H9 (cell line): ENCODE measurements around the gene GJB5. TPM values are rescaled to one million over a fixed set of nuclear protein-coding genes. Genes with fewer than 3 reads are reported as not detected.

ENCODE experiments used
- DNase-seq: peaks from one replicate; pipeline ENCODE4 v3.0.0-alpha.2; 2017
- H2AFZ ChIP-seq: one replicate; pipeline ENCODE4 v1.6.1; 2013; ENCODE audit warnings: mild to moderate bottlenecking, low read length, control low read depth, moderate library complexity
- H2AK5ac ChIP-seq: 2 replicates; pipeline ENCODE4 v1.6.1; 2013; ENCODE audit warnings: low read length, control low read depth, mixed read lengths; ENCODE audit not compliant: insufficient read length
- H2BK120ac ChIP-seq: one replicate; pipeline ENCODE4 v1.6.1; 2013; ENCODE audit warnings: low read depth, mild to moderate bottlenecking, low read length, control low read depth, inconsistent platforms; ENCODE audit not compliant: poor library complexity, severe bottlenecking
- H2BK12ac ChIP-seq: 2 replicates; pipeline ENCODE4 v1.6.1; 2013; ENCODE audit warnings: low read length, control low read depth, mixed read lengths, low read depth; ENCODE audit not compliant: insufficient read length
- H2BK15ac ChIP-seq: 2 replicates; pipeline ENCODE4 v1.6.1; 2013; ENCODE audit warnings: low read depth, low read length, control low read depth
- H2BK20ac ChIP-seq: one replicate; pipeline ENCODE4 v1.6.1; 2013; ENCODE audit warnings: low read depth, mild to moderate bottlenecking, low read length, control low read depth, inconsistent platforms; ENCODE audit not compliant: poor library complexity, severe bottlenecking
- H2BK5ac ChIP-seq: 2 replicates; pipeline ENCODE4 v1.6.1; 2013; ENCODE audit warnings: low read length, control low read depth, mixed read lengths; ENCODE audit not compliant: insufficient read length
- H3K14ac ChIP-seq: 2 replicates; pipeline ENCODE4 v1.6.1; 2013; ENCODE audit warnings: low read length, control low read depth; ENCODE audit not compliant: insufficient read depth
- H3K18ac ChIP-seq: 2 replicates; pipeline ENCODE4 v1.6.1; 2013; ENCODE audit warnings: low read depth, mild to moderate bottlenecking, mixed read lengths, low read length, control low read depth; ENCODE audit not compliant: insufficient read length
- H3K23ac ChIP-seq: 2 replicates; pipeline ENCODE4 v1.6.1; 2013; ENCODE audit warnings: low read length, control low read depth, mixed read lengths, low read depth; ENCODE audit not compliant: insufficient read length
- H3K23me2 ChIP-seq: 2 replicates; pipeline ENCODE4 v1.6.1; 2013; ENCODE audit warnings: low read depth, mild to moderate bottlenecking, mixed read lengths, low read length, control low read depth; ENCODE audit not compliant: insufficient read length, poor library complexity, severe bottlenecking
- H3K27ac ChIP-seq: 2 replicates; pipeline ENCODE4 v1.5.1; 2013; ENCODE audit warnings: low read length, control low read depth, mixed read lengths, low read depth; ENCODE audit not compliant: insufficient read length
- H3K27me3 ChIP-seq: 2 replicates; pipeline ENCODE4 v1.6.1; 2013; ENCODE audit warnings: low read length, control low read depth, inconsistent platforms; ENCODE audit not compliant: insufficient read depth
- H3K4ac ChIP-seq: 2 replicates; pipeline ENCODE4 v1.6.1; 2013; ENCODE audit warnings: low read depth, mild to moderate bottlenecking, control low read depth, inconsistent platforms, low read length, moderate library complexity
- H3K4me1 ChIP-seq: 2 replicates; pipeline ENCODE4 v1.6.1; 2013; ENCODE audit warnings: low read length, control low read depth, inconsistent platforms; ENCODE audit not compliant: insufficient read depth
- H3K4me2 ChIP-seq: 2 replicates; pipeline ENCODE4 v1.6.1; 2013; ENCODE audit warnings: low read length, control low read depth, mixed read lengths; ENCODE audit not compliant: insufficient read length, insufficient read depth
- H3K56ac ChIP-seq: 2 replicates; pipeline ENCODE4 v1.6.1; 2013; ENCODE audit warnings: low read depth, mild to moderate bottlenecking, mixed read lengths, low read length, control low read depth; ENCODE audit not compliant: insufficient read length
- H3K79me1 ChIP-seq: 2 replicates; pipeline ENCODE4 v1.6.1; 2013; ENCODE audit warnings: low read depth, mild to moderate bottlenecking, moderate library complexity, low read length, control low read depth, inconsistent platforms; ENCODE audit not compliant: insufficient read depth, poor library complexity, severe bottlenecking
- H3K79me2 ChIP-seq: 2 replicates; pipeline ENCODE4 v1.6.1; 2013; ENCODE audit warnings: low read length, control low read depth, inconsistent platforms; ENCODE audit not compliant: insufficient read depth
- H3K9ac ChIP-seq: 2 replicates; pipeline ENCODE4 v1.6.1; 2013; ENCODE audit warnings: low read length, control low read depth, mixed read lengths; ENCODE audit not compliant: insufficient read length; ENCODE audit errors: extremely low read depth
- H3K9me3 ChIP-seq: one replicate; pipeline ENCODE4 v1.6.1; 2013; ENCODE audit warnings: low read depth, low read length, inconsistent platforms; ENCODE audit not compliant: control insufficient read depth
- H3T11ph ChIP-seq: one replicate; pipeline ENCODE4 v1.6.1; 2013; ENCODE audit warnings: mild to moderate bottlenecking, low read length, control low read depth, inconsistent platforms
- H4K20me1 ChIP-seq: one replicate; pipeline ENCODE4 v1.6.1; 2013; ENCODE audit not compliant: control insufficient read depth, insufficient read length, insufficient read depth
- H4K5ac ChIP-seq: 2 replicates; pipeline ENCODE4 v1.6.1; 2013; ENCODE audit warnings: low read depth, mild to moderate bottlenecking, mixed read lengths, low read length, control low read depth; ENCODE audit not compliant: insufficient read length
- H4K8ac ChIP-seq: replicated peaks from 2 replicates; pipeline ENCODE4 v1.6.1; 2013; ENCODE audit warnings: low read length, control low read depth, mixed read lengths, low read depth; ENCODE audit not compliant: insufficient read length
- H4K91ac ChIP-seq: 2 replicates; pipeline ENCODE4 v1.6.1; 2013; ENCODE audit warnings: low read depth, mild to moderate bottlenecking, moderate library complexity, mixed read lengths, low read length, control low read depth; ENCODE audit not compliant: insufficient read length
- H3K27ac Mint-ChIP-seq, 3 experiments: 2 replicates in 2 of 3; 3 replicates in 1 of 3; pipeline ENCODE4 v1.8.0; 2020 to 2021; ENCODE audit warnings: mixed read lengths in 3 of 3, mild to moderate bottlenecking in 1 of 3, moderate library complexity in 1 of 3
- H3K27me3 Mint-ChIP-seq: 2 replicates; pipeline ENCODE4 v1.8.0; 2021; ENCODE audit warnings: low read depth, mild to moderate bottlenecking, moderate library complexity, mixed read lengths
- H3K36me3 Mint-ChIP-seq, 3 experiments: 2 replicates in 2 of 3; 3 replicates in 1 of 3; pipeline ENCODE4 v1.8.0; 2020 to 2021; ENCODE audit warnings: low read depth in 3 of 3, mixed read lengths in 3 of 3; ENCODE audit not compliant: insufficient read depth in 1 of 3
- H3K4me1 Mint-ChIP-seq, 2 experiments: 2 replicates each; pipeline ENCODE4 v1.8.0; 2020; ENCODE audit warnings: mixed read lengths in 2 of 2
- H3K4me3 Mint-ChIP-seq, 2 experiments: 2 replicates in 1 of 2; 3 replicates in 1 of 2; pipeline ENCODE4 v1.8.0; 2020 to 2021; ENCODE audit warnings: mild to moderate bottlenecking in 2 of 2, mixed read lengths in 2 of 2, moderate library complexity in 1 of 2
- H3K9me3 Mint-ChIP-seq, 2 experiments: 2 replicates in 1 of 2; 3 replicates in 1 of 2; pipeline ENCODE4 v1.8.0; 2020; ENCODE audit warnings: mild to moderate bottlenecking in 2 of 2, mixed read lengths in 2 of 2, moderate library complexity in 1 of 2
- CTCF ChIP-seq: fragments of 200-600 bp; sonication (generic); conservative IDR thresholded peaks from 3 replicates; pipeline ENCODE4 v1.8.0; 2021; ENCODE audit warnings: antibody characterized with exemption, mild to moderate bottlenecking
- WGBS: extraction: QIAGEN DNeasy Blood & Tissue Kit; methylation state at CpG from one replicate; pipeline ENCODE4 v1.1.7; 2013; ENCODE audit warnings: missing lambda C conversion rate, low lambda C conversion rate, mixed read lengths; ENCODE audit not compliant: insufficient read length; ENCODE audit errors: extremely low coverage; 5-methylcytosine and 5-hydroxymethylcytosine counted together
- total RNA-seq: library from RNA; stranded (reverse); gene quantifications from 2 replicates; pipeline ENCODE4 v1.2.1, GENCODE V29; 2021

GJB5 gene
- total RNA-seq, 1 experiment from 2014 or later = 0.22 TPM

GRCh38 chr1:34770891-34771504 is 16.2 kb downstream of the GJB5 start:
- Histone ChIP-seq H2AFZ (no peak overlapping the region), H3K4me2 (no peak overlapping the region), H3K14ac (no peak overlapping the region)

More at GRCh38 chr1:34770891-34771504, 16.2 kb downstream of the GJB5 start:
- Histone ChIP-seq H3K79me2 (no peaks in the 10 kb centered on the region), H2BK20ac (no peak overlapping the region), H3K79me1 (no peaks in the 10 kb centered on the region), H3K56ac (no peak overlapping the region), H2BK5ac (no peak overlapping the region), H4K5ac (no peak overlapping the region), H2BK12ac (no peak overlapping the region), H3K23ac (no peak overlapping the region), H4K8ac (no peak overlapping the region), H3K23me2 (no peaks in the 10 kb centered on the region), H2BK15ac (no peak overlapping the region), H3K4ac (no peak overlapping the region), H3K9ac (no peak overlapping the region), H4K20me1 (no peaks in the 10 kb centered on the region), H4K91ac (no peak overlapping the region), H3T11ph (no peak overlapping the region), H3K18ac (no peak overlapping the region), H3K27ac (no peak overlapping the region), H3K4me1 (no peaks in the 10 kb centered on the region), H3K9me3 (no peaks in the 10 kb centered on the region), H3K27me3 (no peaks in the 10 kb centered on the region), H2AK5ac (no peak overlapping the region), H2BK120ac (no peak overlapping the region)
- H3K27ac Mint-ChIP-seq = no peak overlapping the region
- H3K36me3 Mint-ChIP-seq = no peaks in the 10 kb centered on the region
- H3K4me3 Mint-ChIP-seq = no peak overlapping the region
- H3K9me3 Mint-ChIP-seq = no peaks in the 10 kb centered on the region
- TF ChIP-seq CTCF = no peak
- no peak for DNase-seq
- H3K4me1 Mint-ChIP-seq = 0 out of 4 replicates have a peak, but pooled peaks cover 0 to 2% of the 10 kb centered on the region in 2 experiments
- WGBS = no CpG with 5 or more reads among the region's 5 CpGs
- H3K27me3 Mint-ChIP-seq = no peaks in the 10 kb centered on the region; the same call in 1 of the 2 replicates
